Bronchial epithelial cell (primary cell): ENCODE measurements around the gene BTBD1. TPM values are rescaled to one million over a fixed set of nuclear protein-coding genes. Genes with fewer than 3 reads are reported as not detected.
A peak's percentile ranks its signal among the peaks of the same experiment; 100 is the strongest.
"Not testable (repeated sequence)": the region's sequence is repeated elsewhere in the genome, so short reads cannot be mapped to it uniquely, and the experiment has no call there.

Source experiments
- DNase-seq: peaks from one replicate; pipeline ENCODE4 v3.0.0-alpha.2; 2010; ENCODE audit warnings: low read depth
- FAIRE-seq: peaks from 2 replicates; lab custom pipeline; 2011; peaks lifted over from hg19 to GRCh38; lab: Jason Lieb, UNC
- H3K27me3 ChIP-seq: 2 replicates; pipeline ENCODE4 v1.5.1; 2011; ENCODE audit warnings: low read length; ENCODE audit not compliant: control insufficient read depth, insufficient read depth
- H3K36me3 ChIP-seq: 2 replicates; pipeline ENCODE4 v1.5.1; 2011; ENCODE audit warnings: low read length; ENCODE audit not compliant: control insufficient read depth, insufficient read depth
- H3K4me3 ChIP-seq: 2 replicates; pipeline ENCODE4 v1.5.1; 2011; ENCODE audit warnings: mild to moderate bottlenecking, low read depth, low read length, control low read depth
- CTCF ChIP-seq: IDR thresholded peaks from 2 replicates; pipeline ENCODE4 v1.5.1; 2011; ENCODE audit warnings: mild to moderate bottlenecking, moderate library complexity, low read length, control low read depth, inconsistent platforms; ENCODE audit not compliant: insufficient read depth, severe bottlenecking
- total RNA-seq: library from RNA; depleted of rRNA; stranded (reverse); fragments of >200 nt; gene quantifications from 2 replicates; pipeline ENCODE4 v1.2.1, GENCODE V29; 2014

Gene BTBD1
- total RNA-seq, 1 donor from 2014 or later, result 78.2 TPM

GRCh38 chr15:83092309-83092976 is 25.4 kb upstream of the BTBD1 start:
- DNase-seq (peak; percentile 85), FAIRE-seq (no peak)
- no peak for TF ChIP-seq CTCF
- Histone ChIP-seq H3K36me3 (no peaks in the 10 kb centered on the region), H3K4me3 (no peak overlapping the region), H3K27me3 (no peaks in the 10 kb centered on the region)

GRCh38 chr15:83091965-83092308 is 24.9 kb upstream of the BTBD1 start:
- FAIRE-seq, H3K27me3 ChIP-seq: not testable (repeated sequence)

GRCh38 chr15:83090465-83090864 is 23.4 kb upstream of the BTBD1 start:
- TF ChIP-seq CTCF, result no peak
- DNase-seq (no peak), FAIRE-seq (no peak)
- H3K4me3 ChIP-seq, result no peak overlapping the region
- no peaks in the 10 kb centered on the region for H3K27me3 ChIP-seq
- no peaks in the 10 kb centered on the region for H3K36me3 ChIP-seq

More at GRCh38 chr15:83091965-83092308, 24.9 kb upstream of the BTBD1 start:
- not testable (repeated sequence) for DNase-seq, H3K36me3 ChIP-seq, H3K4me3 ChIP-seq

GRCh38 chr15:83088876-83089275 is 21.8 kb upstream of the BTBD1 start:
- no peak for TF ChIP-seq CTCF
- H3K4me3 ChIP-seq, result no peak overlapping the region
- FAIRE-seq (no peak), DNase-seq (no peak)
- H3K27me3 ChIP-seq, result no peaks in the 10 kb centered on the region
- no peaks in the 10 kb centered on the region for H3K36me3 ChIP-seq

- Histone ChIP-seq H3K36me3 (no peaks in the 10 kb centered on the region), H3K27me3 (no peaks in the 10 kb centered on the region), H3K4me3 (no peak overlapping the region)
- no peak for DNase-seq
- no peak for TF ChIP-seq CTCF
- no peak for FAIRE-seq
These were observed 20.5 kb upstream of the BTBD1 start for GRCh38 chr15:83087576-83087975.

- H3K4me3 ChIP-seq, H3K36me3 ChIP-seq, FAIRE-seq, DNase-seq, H3K27me3 ChIP-seq: not testable (repeated sequence)
These were observed 19.0 kb upstream of the BTBD1 start for GRCh38 chr15:83085864-83086552.

GRCh38 chr15:83085461-83085860 is 18.4 kb upstream of the BTBD1 start:
- not testable (repeated sequence) for H3K36me3 ChIP-seq, H3K4me3 ChIP-seq, H3K27me3 ChIP-seq, DNase-seq, FAIRE-seq
